ENCODE data around the gene MICU2.
"Not testable (repeated sequence)": the region's sequence is repeated elsewhere in the genome, so short reads cannot be mapped to it uniquely, and the experiment has no call there.

Gene MICU2

DNA sequence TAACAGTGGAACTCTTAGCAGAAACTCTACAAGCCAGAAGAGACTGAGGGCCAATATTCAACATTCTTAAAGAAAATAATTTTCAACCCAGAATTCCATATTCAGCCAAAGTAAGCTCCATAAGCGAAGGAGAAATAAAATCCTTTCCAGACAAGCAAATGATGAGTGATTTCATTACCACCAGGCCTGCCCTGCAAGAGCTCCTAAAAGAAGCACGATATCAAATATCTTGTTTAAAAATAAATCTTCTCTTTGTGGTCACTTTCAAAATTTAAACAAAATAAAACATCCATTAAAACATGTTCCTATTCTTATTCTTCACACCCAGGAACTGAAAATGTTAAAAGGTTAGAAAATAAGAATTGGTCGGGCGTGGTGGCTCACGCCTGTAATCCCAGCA lies 13.7 kb downstream of the MICU2 start:
- Histone ChIP-seq H3K27ac (no peak overlapping the region), H3K27me3 (replicated peaks) (no peaks in the 10 kb centered on the region), H3K4me3 (ENCODE audit: low read depth, low read length) (no peak overlapping the region), H3K36me3 (replicated peaks) (no peaks in the 10 kb centered on the region)
- TF ChIP-seq, protein P1, sequence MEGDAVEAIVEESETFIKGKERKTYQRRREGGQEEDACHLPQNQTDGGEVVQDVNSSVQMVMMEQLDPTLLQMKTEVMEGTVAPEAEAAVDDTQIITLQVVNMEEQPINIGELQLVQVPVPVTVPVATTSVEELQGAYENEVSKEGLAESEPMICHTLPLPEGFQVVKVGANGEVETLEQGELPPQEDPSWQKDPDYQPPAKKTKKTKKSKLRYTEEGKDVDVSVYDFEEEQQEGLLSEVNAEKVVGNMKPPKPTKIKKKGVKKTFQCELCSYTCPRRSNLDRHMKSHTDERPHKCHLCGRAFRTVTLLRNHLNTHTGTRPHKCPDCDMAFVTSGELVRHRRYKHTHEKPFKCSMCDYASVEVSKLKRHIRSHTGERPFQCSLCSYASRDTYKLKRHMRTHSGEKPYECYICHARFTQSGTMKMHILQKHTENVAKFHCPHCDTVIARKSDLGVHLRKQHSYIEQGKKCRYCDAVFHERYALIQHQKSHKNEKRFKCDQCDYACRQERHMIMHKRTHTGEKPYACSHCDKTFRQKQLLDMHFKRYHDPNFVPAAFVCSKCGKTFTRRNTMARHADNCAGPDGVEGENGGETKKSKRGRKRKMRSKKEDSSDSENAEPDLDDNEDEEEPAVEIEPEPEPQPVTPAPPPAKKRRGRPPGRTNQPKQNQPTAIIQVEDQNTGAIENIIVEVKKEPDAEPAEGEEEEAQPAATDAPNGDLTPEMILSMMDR (IDR thresholded peaks at IDR 0.05; ENCODE audit: low read depth, low read length, missing control alignments) = no peak
- in situ Hi-C loops (cut with HindIII; ENCODE audit: low pct_ligation_motif_present, low sequenced_read_pairs) = no loop called here
- no peak for DNase-seq

DNA sequence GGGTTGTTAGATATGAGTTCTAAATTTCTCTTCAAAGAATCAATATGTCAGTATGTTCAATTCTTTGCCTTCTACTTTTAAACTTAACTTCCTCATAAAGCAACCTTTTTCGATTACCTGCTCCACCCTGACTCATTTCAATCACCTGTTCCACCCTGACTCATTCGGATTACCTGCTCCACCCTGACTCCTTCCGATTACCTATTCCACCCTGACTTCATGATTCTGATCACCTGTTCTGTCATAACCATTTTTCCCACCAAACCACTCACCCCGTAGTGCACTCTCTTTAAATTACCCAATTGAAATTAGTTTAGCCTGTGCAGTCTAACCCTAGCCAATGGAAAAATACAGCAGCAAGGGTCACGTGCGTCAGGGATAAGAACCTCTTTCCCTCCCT lies 14.5 kb downstream of the MICU2 start:
- DNase-seq; in situ Hi-C loops (cut with HindIII; ENCODE audit: low pct_ligation_motif_present, low sequenced_read_pairs); H3K36me3 ChIP-seq (replicated peaks); H3K27ac ChIP-seq; H3K27me3 ChIP-seq (replicated peaks); H3K4me3 ChIP-seq (ENCODE audit: low read depth, low read length): not testable (repeated sequence)

DNA sequence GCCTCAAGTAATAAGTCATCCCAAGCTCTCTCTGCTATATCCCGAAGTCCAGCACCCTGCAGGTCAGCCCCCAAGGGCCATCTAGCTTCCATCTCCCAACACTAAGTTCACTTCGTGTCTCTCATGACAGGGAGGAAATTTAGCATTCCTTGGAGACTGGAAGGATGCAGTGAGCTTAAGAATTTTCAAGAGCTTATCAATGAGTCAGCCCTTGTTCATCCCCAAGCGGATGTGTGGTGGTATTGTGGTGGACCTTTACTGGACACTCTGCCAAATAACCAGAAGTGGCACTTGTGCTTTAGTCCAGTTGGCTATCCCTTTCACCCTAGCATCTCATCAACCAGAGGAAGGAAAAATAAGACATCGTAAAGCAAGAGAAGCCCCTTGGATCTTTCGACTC lies 15.6 kb downstream of the MICU2 start:
- in situ Hi-C loops (cut with HindIII; ENCODE audit: low pct_ligation_motif_present, low sequenced_read_pairs); H3K27me3 ChIP-seq (replicated peaks); H3K36me3 ChIP-seq (replicated peaks); H3K27ac ChIP-seq; H3K4me3 ChIP-seq (ENCODE audit: low read depth, low read length): not testable (repeated sequence)
- DNase-seq = peak; percentile 93

DNA sequence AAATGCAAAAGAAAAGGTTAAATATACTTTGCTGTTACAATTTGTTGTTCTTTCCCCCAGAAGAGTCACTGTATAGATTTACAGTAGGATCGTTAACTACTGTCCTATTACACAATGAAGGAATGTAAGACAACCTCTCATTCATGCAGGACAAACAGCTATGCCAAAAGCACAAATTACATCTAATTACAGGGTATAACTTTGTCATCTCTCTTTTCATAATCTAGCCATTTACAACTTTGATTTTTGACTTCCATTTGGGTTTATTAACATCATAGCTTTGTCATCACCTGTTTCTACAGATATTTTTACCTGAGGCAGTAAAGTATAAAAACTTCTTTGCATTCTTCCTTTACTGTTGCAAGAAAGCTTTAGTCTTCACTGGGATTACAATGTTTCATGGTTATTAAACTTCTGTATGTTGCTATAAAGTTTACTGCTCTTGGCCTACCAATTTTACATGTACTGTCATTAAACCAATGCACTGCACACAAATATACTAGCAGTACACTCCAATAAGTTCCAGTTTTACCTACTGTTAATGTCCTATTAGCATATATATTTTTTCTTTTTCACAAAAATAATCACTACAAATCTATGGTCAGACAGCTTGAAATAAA lies 18.9 kb downstream of the MICU2 start:
- TF ChIP-seq, protein P1 (IDR thresholded peaks at IDR 0.05; ENCODE audit: low read depth, low read length, missing control alignments) = no peak
- DNase-seq = no peak
- in situ Hi-C loops (cut with HindIII; ENCODE audit: low pct_ligation_motif_present, low sequenced_read_pairs) = no loop called here
- H3K4me3 ChIP-seq (ENCODE audit: low read depth, low read length) = no peak overlapping the region
- H3K27ac ChIP-seq = no peak overlapping the region
- no peaks in the 10 kb centered on the region for H3K36me3 ChIP-seq (replicated peaks)
- no peaks in the 10 kb centered on the region for H3K27me3 ChIP-seq (replicated peaks)

DNA sequence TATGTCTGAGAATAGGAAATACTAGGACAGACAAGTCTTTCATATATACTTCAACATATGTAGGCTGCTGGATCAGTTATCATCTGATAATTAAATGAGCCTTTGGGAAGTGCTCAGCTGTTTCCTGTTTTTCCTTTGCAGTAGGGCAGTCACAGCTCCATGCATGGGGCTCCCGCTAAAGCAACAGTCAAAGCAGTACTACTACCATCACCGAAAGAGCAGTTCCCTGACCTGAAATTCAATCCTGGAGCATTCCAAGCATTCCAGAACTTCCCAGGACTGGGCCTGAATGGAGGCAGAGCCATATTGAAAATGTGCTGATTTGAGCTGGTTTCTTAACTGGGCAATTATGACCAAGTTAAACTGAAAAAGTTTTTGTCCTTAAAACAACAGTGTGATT lies 20.5 kb downstream of the MICU2 start:
- Histone ChIP-seq H3K4me3 (ENCODE audit: low read depth, low read length) (no peak overlapping the region), H3K27ac (no peak overlapping the region), H3K36me3 (replicated peaks) (no peaks in the 10 kb centered on the region), H3K27me3 (replicated peaks) (no peaks in the 10 kb centered on the region)
- TF ChIP-seq, protein P1 (IDR thresholded peaks at IDR 0.05; ENCODE audit: low read depth, low read length, missing control alignments) = no peak
- in situ Hi-C loops (cut with HindIII; ENCODE audit: low pct_ligation_motif_present, low sequenced_read_pairs) = no loop called here
- DNase-seq = peak; percentile 67

DNA sequence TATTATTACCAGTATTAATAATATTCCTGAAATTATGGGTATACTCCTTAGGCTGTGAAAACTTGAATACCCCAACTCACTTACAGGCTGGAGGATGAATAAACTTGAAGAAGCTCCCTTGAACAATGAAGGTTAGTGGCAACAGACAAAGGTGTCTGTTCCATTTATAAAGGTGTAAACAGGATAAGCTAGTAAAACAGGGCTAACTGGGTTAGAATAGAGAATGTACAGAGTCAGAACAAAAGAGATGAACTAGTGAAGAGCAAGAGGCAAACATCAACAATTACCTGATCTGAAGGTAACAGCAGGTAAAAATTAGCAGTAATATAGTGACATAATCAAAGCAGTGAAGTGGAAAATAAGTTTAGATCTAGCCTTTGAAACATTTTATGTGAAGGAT lies 23.2 kb downstream of the MICU2 start:
- Histone ChIP-seq H3K4me3 (ENCODE audit: low read depth, low read length) (no peak overlapping the region), H3K36me3 (replicated peaks) (no peaks in the 10 kb centered on the region), H3K27me3 (replicated peaks) (no peaks in the 10 kb centered on the region), H3K27ac (no peak overlapping the region)
- TF ChIP-seq, protein P1 (IDR thresholded peaks at IDR 0.05; ENCODE audit: low read depth, low read length, missing control alignments) = no peak
- no peak for DNase-seq
- in situ Hi-C loops (cut with HindIII; ENCODE audit: low pct_ligation_motif_present, low sequenced_read_pairs) = no loop called here

DNA sequence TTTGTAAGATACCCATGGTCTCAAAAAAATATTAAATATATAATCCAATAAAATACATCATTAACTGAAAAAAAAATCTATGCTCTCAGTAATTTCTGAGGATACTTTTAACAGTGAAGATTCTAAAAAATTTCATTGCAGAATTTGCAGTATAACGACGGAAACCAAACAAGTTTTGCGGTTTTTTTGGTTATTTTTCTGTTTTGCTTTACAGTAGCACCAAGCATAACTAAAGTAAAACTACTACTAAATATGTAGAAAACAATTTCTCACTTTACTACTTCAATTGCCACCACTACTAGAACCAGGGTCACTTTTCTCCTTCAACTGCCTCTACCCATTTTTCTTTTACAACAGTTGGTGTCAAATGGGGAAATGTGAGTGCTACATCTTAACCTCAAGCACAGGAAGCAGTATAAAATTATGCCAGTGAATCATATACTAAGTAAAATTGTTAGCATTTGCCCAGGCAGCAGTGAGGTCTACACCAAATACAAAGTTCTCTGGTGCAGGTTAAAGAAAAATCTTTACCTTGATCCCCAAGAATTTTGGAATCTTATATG lies 24.1 kb downstream of the MICU2 start:
- Histone ChIP-seq H3K27ac (no peak overlapping the region), H3K27me3 (replicated peaks) (no peaks in the 10 kb centered on the region), H3K4me3 (ENCODE audit: low read depth, low read length) (no peak overlapping the region), H3K36me3 (replicated peaks) (no peaks in the 10 kb centered on the region)
- TF ChIP-seq, protein P1 (IDR thresholded peaks at IDR 0.05; ENCODE audit: low read depth, low read length, missing control alignments) = no peak
- in situ Hi-C loops (cut with HindIII; ENCODE audit: low pct_ligation_motif_present, low sequenced_read_pairs) = no loop called here
- no peak for DNase-seq

All from brain microvascular endothelial cell (primary cell).